ENCODE results near the gene ADGRA1. TPM values are rescaled to one million over a fixed set of nuclear protein-coding genes. Genes with fewer than 3 reads are reported as not detected.

Gene ADGRA1
- total and polyA plus RNA-seq, 2 experiments from 2014 or later, result 0.23 to 0.52 TPM

GRCh38 chr10:133095586-133095985 lies 7.9 kb downstream of the ADGRA1 start:
- no peak for DNase-seq (ENCODE audit: low spot score)
- Histone ChIP-seq H3K79me2 (replicated peaks; ENCODE audit: insufficient read depth) (no peaks in the 10 kb centered on the region), H3K4me1 (ENCODE audit: insufficient read depth) (peaks cover 4% of the 10 kb centered on the region; the same call in 1 of the 2 replicates), H3K27ac (ENCODE audit: low read depth) (no peak overlapping the region), H3K36me3 (ENCODE audit: insufficient read depth) (no peaks in the 10 kb centered on the region), H4K20me1 (replicated peaks; ENCODE audit: insufficient read depth) (no peaks in the 10 kb centered on the region), H3K9me2 (ENCODE audit: insufficient read depth) (no peaks in the 10 kb centered on the region), H2AFZ (no peak overlapping the region), H3K4me2 (no peak overlapping the region), H3F3A (replicated peaks; ENCODE audit: low read depth) (no peaks in the 10 kb centered on the region; the same call in 1 of the 2 replicates), H3K27me3 (ENCODE audit: insufficient read depth) (no peaks in the 10 kb centered on the region), H3K4me3 (no peak overlapping the region)
- ATAC-seq, result no peak
- H3K36me3 Mint-ChIP-seq (ENCODE audit: low read depth), result no peaks in the 10 kb centered on the region
- peaks cover 2% of the 10 kb centered on the region; the same call in 2 of the 3 replicates for H3K4me1 Mint-ChIP-seq
- H3K27ac Mint-ChIP-seq, result no peak overlapping the region
- peaks cover 10% of the 10 kb centered on the region for H3K27me3 Mint-ChIP-seq (ENCODE audit: insufficient read depth, low read depth, poor library complexity)
- TF ChIP-seq POLR2AphosphoS5 (IDR thresholded peaks at IDR 0.05; ENCODE audit: low read depth) (no peak), CREB1 (CRISPR knock-in tag; IDR thresholded peaks at IDR 0.05; ENCODE audit: low read depth) (no peak), EZH2 (IDR thresholded peaks at IDR 0.05; ENCODE audit: low read depth, unreplicated experiment) (no peak), ZNF462 (CRISPR knock-in tag; IDR thresholded peaks at IDR 0.05) (no peak), ZNF114 (CRISPR knock-in tag; IDR thresholded peaks at IDR 0.05) (no peak), CTCF (conservative IDR thresholded peaks at IDR 0.05; ENCODE audit: low read depth in 2 of 2) (no peak), EZH2phosphoT487 (IDR thresholded peaks at IDR 0.05; ENCODE audit: unreplicated experiment) (no peak), ZNF331 (CRISPR knock-in tag; IDR thresholded peaks at IDR 0.05; ENCODE audit: low read depth) (no peak), REST (IDR thresholded peaks at IDR 0.05; ENCODE audit: unreplicated experiment) (no peak), NANOG (IDR thresholded peaks at IDR 0.05; ENCODE audit: borderline replicate concordance) (no peak), ETS1 (IDR thresholded peaks at IDR 0.05) (no peak), JUNB (IDR thresholded peaks at IDR 0.05; ENCODE audit: unreplicated experiment) (no peak), STAT1 (IDR thresholded peaks at IDR 0.05; ENCODE audit: unreplicated experiment) (no peak)
- no peaks in the 10 kb centered on the region for H3K9me3 Mint-ChIP-seq
- no peak overlapping the region for H3K4me3 Mint-ChIP-seq
